Stomach smooth muscle (tissue), 2 donors: ENCODE results near the gene JARID2.
"Not testable (repeated sequence)": the region's sequence is repeated elsewhere in the genome, so short reads cannot be mapped to it uniquely, and the experiment has no call there.

ENCODE experiments used
- H3K27ac ChIP-seq: one replicate; pipeline ENCODE4 v1.7.0; 2013; ENCODE audit warnings: mild to moderate bottlenecking, low read length, inconsistent platforms
- H3K27me3 ChIP-seq, 2 donors: one replicate each; pipeline ENCODE4 v1.7.0; 2013; ENCODE audit warnings: low read length in 2 of 2; ENCODE audit not compliant: insufficient read depth in 2 of 2, control insufficient read depth in 1 of 2
- H3K36me3 ChIP-seq, 2 donors: one replicate each; pipeline ENCODE4 v1.7.0; 2013; ENCODE audit warnings: low read length in 2 of 2; ENCODE audit not compliant: control insufficient read depth in 2 of 2, insufficient read depth in 2 of 2
- H3K4me1 ChIP-seq: one replicate; pipeline ENCODE4 v1.7.0; 2013; ENCODE audit warnings: low read length; ENCODE audit not compliant: control insufficient read depth, insufficient read depth
- H3K4me3 ChIP-seq, 2 donors: one replicate each; pipeline ENCODE4 v1.7.0; 2013; ENCODE audit warnings: low read length in 2 of 2
- H3K9ac ChIP-seq, 2 donors: one replicate each; pipeline ENCODE4 v1.7.0; 2013; ENCODE audit warnings: low read length in 2 of 2, mild to moderate bottlenecking in 1 of 2
- H3K9me3 ChIP-seq, 2 donors: one replicate each; pipeline ENCODE4 v1.7.0; 2013; ENCODE audit warnings: low read length in 2 of 2; ENCODE audit not compliant: control insufficient read depth in 2 of 2
- donor health status: healthy.
- donor health status: Pancreatic carcinoma.

The JARID2 gene

DNA sequence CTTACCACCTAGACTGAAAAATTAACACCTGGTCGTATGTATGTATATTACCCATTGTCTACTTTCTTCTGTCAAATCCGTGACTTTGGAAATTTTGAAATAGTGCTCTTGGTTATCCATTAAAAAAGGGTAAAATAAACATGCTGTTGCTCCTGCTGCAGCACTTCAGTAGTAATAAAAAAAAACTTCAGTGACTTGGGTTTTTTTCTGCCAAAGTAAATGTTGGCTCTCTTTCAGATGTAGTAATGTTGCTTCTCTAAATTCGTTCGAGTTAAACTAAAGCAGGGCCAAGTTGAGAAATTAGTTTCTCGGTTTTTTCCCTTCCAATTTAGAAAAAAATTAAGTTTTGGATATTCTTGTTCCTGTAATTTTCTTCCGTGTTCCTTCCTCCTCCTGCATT is 34.2 kb downstream of the JARID2 start:
- H3K4me1 ChIP-seq: peaks cover 8% of the 10 kb centered on the region

GRCh38 chr6:15280961-15281360 is 35.1 kb downstream of the JARID2 start:
- H3K4me1 ChIP-seq: peaks cover 7% of the 10 kb centered on the region
- no peak overlapping the region for H3K27ac ChIP-seq
- H3K27me3 ChIP-seq: no peaks in the 10 kb centered on the region
- no peak overlapping the region for H3K4me3 ChIP-seq
- no peaks in the 10 kb centered on the region for H3K36me3 ChIP-seq
- no peak overlapping the region for H3K9ac ChIP-seq
- H3K9me3 ChIP-seq: no peaks in the 10 kb centered on the region

More for the DNA sequence above, 34.2 kb downstream of the JARID2 start:
- Histone ChIP-seq H3K36me3 (no peaks in the 10 kb centered on the region), H3K9ac (no peak overlapping the region), H3K27me3 (no peaks in the 10 kb centered on the region), H3K4me3 (no peak overlapping the region), H3K9me3 (no peaks in the 10 kb centered on the region), H3K27ac (no peak overlapping the region)

DNA sequence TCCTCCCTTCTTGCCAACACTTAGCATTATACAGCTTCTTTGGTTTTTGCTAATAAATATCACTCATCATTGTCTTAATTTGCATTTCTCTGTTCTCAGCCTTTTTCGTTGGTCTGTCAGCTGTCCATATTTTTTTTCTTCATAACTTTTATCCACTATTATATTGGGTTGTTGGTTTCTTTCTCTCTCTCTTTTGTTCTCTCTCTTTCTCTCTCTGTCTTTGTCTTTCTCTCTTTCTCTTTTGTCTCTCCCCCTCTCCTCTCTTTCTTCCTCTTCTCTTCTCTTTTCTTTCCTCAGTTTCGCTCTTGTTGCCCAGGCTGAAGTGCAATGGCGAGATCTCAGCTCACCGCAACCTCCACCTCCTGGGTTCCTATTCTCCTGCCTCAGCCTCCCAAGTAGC is 36.5 kb downstream of the JARID2 start:
- no peak overlapping the region for H3K4me3 ChIP-seq
- H3K36me3 ChIP-seq: no peaks in the 10 kb centered on the region
- H3K27me3 ChIP-seq: no peaks in the 10 kb centered on the region
- no peak overlapping the region for H3K9ac ChIP-seq
- peaks cover 7% of the 10 kb centered on the region for H3K4me1 ChIP-seq
- H3K27ac ChIP-seq: no peak overlapping the region
- H3K9me3 ChIP-seq: no peaks in the 10 kb centered on the region

- no peaks in the 10 kb centered on the region for H3K9me3 ChIP-seq
- H3K36me3 ChIP-seq: no peaks in the 10 kb centered on the region
- no peak overlapping the region for H3K9ac ChIP-seq
- H3K4me1 ChIP-seq: peaks cover 7% of the 10 kb centered on the region
- no peak overlapping the region for H3K27ac ChIP-seq
- no peaks in the 10 kb centered on the region for H3K27me3 ChIP-seq
- H3K4me3 ChIP-seq: no peak overlapping the region
These were observed 38.1 kb downstream of the JARID2 start for GRCh38 chr6:15283986-15284361.

DNA sequence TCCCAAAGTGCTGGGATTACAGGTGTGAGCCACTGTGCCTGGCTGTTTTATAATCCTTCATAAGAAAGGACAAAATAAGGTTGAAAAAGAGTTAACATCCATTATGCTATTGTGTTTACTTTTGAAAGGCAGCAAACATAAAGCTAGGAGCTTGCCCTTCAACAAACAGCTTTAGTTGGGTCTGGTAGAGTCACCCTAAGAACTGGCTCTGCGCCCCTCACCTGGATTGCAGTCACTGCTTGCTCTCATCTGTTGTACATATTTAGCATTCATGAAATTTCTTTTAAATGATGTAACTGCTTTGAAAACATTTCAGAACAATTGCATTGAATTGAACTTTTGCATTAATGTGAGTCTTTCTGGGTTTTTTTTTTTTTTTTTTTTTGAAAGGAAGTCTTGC is 38.9 kb downstream of the JARID2 start:
- H3K27ac ChIP-seq: no peak overlapping the region
- H3K4me3 ChIP-seq: no peak overlapping the region
- no peak overlapping the region for H3K9ac ChIP-seq
- H3K36me3 ChIP-seq: no peaks in the 10 kb centered on the region
- H3K27me3 ChIP-seq: no peaks in the 10 kb centered on the region
- H3K9me3 ChIP-seq: no peaks in the 10 kb centered on the region
- H3K4me1 ChIP-seq: peaks cover 7% of the 10 kb centered on the region

DNA sequence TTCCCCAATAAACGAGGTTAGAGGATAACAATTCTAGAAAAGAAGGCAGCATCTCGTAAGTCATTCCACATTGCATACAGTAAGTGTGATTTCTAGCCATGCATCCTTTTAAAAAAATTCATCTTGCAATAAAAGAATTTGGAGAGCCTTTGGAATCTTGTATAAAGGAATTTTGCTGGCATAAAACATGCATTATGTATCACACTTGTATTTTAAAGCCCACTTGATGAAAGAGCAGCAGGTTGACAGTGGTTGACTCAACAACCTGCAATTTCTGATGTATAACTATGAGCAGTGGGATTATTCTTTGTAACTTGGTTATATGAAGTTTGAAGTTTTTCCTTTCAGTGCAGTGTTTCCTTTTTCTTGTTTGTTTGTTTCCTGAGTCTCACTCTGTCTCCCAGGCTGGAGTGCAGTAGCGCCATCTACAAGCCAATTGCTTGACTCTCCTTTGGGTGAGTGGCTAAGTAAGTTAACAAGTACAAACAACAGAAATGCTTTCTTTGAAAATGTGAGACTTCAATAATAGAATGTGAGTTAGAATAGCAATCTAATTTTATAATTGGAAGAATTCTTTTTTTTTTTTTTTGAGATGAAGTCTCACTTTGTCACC is 39.9 kb downstream of the JARID2 start:
- Histone ChIP-seq H3K4me3 (no peak overlapping the region), H3K9ac (no peak overlapping the region), H3K4me1 (peaks cover 3% of the 10 kb centered on the region), H3K9me3 (no peaks in the 10 kb centered on the region), H3K27ac (no peak overlapping the region), H3K36me3 (no peaks in the 10 kb centered on the region), H3K27me3 (no peaks in the 10 kb centered on the region)

DNA sequence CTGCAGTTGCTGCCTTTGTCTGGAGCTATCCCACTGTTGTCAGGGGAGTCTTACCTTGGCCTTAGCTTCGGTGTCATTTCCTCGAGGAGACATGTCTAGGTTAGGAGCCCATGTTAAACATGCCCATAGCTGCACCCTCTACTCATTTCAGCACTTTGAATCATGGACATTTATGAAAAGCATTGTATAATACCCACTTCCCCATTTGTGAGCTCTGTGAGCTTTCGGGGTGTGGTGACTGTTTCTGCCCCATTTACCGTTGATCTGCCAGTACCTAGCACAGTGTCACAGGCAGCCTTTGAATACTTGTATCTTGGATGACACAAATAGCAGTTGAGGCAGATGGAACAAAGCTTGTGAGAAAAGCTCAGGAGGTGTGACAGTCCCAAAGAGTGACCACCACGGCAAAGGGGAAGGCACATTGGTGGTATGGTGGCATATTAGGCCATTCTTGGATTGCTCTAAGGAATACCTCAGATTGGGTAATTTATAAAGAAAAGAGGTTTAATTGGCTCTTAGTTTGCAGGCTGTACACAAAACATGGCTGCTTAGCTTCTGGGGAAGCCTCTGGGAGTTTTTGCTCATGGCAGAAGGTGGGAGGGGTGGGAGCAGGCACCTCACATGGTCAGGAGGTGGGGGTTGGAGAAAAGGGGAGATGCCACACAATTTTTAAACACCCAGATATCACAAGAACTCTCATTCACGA is 42.0 kb downstream of the JARID2 start:
- Histone ChIP-seq H3K36me3 (no peaks in the 10 kb centered on the region), H3K4me3 (no peak overlapping the region), H3K27ac (no peak overlapping the region), H3K27me3 (no peaks in the 10 kb centered on the region), H3K4me1 (no peaks in the 10 kb centered on the region), H3K9ac (no peak overlapping the region), H3K9me3 (no peaks in the 10 kb centered on the region)

DNA sequence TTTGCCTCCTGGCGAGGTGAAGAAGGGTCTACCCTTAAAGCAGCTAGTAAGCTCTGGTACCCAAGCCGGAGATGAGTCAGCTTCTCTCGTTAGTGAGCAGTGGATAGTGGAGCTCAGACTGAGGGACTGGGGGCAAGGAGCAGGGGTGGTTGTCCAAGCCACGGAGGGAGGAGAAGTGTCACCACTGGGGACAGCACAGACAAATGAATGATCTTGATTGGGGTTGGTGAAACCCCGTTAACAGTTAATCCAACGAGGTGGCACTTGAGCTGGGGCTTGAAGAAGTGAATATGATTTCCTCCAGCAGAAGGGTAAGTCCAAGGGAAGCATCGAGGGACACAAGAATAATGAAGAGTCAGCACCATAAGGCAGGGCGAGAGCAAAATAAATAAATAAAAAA is 43.0 kb downstream of the JARID2 start:
- H3K9ac ChIP-seq: no peak overlapping the region
- no peaks in the 10 kb centered on the region for H3K36me3 ChIP-seq
- no peak overlapping the region for H3K4me3 ChIP-seq
- H3K9me3 ChIP-seq: no peaks in the 10 kb centered on the region
- no peaks in the 10 kb centered on the region for H3K27me3 ChIP-seq
- H3K27ac ChIP-seq: no peak overlapping the region
- no peaks in the 10 kb centered on the region for H3K4me1 ChIP-seq

- H3K36me3 ChIP-seq, H3K27ac ChIP-seq, H3K9ac ChIP-seq, H3K27me3 ChIP-seq, H3K4me3 ChIP-seq, H3K9me3 ChIP-seq, H3K4me1 ChIP-seq: not testable (repeated sequence)
These were observed 43.6 kb downstream of the JARID2 start for GRCh38 chr6:15289456-15289855.

DNA sequence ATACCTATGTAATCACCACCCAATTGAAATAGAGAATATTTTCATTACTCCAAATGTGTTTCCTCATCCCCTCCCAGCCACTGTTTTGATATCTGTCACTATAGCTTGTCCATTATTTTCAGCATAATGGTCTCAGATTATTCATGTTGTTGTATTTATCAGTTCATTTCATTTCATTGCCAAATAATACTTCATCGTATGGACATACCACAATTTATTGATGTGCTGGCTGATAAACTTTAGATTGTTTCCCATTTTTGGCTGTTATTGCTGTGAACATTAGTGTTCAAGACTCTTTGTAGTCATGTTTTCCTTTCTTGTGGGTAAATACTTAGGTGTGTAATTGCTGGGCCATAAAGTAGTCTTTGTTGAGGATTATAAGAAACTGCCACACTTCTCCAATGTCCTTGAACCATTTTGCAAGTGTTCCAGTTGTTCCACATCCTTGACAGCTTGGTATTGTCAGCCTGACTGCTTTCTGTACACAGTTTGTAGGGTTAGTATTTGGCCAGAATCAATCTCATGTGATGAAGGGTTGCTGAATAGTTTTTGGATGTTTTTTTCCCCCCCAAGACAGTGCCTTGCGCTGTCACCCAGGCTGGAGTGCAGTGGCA is 44.3 kb downstream of the JARID2 start:
- no peaks in the 10 kb centered on the region for H3K27me3 ChIP-seq
- H3K4me1 ChIP-seq: no peaks in the 10 kb centered on the region
- H3K9ac ChIP-seq: no peak overlapping the region
- no peaks in the 10 kb centered on the region for H3K9me3 ChIP-seq
- H3K36me3 ChIP-seq: no peaks in the 10 kb centered on the region
- no peak overlapping the region for H3K27ac ChIP-seq
- no peak overlapping the region for H3K4me3 ChIP-seq
